Adrenal gland (tissue), 5 donors: ENCODE data around the gene PKP3.

Experiments
- POLR2A ChIP-seq, 2 donors: fragments of 450-650 bp; IDR thresholded peaks; one replicate each; pipeline ENCODE4 v1.6.1; 2017; ENCODE audit warnings: antibody characterized with exemption in 2 of 2, mild to moderate bottlenecking in 2 of 2, moderate library complexity in 1 of 2
- TF ChIP-seq, protein P1 (sequence below), 6 experiments: fragments of 450-650 bp in 4 of 6; fragments of 200-600 bp in 2 of 6; sonication (generic) in 1 of 6; IDR thresholded peaks; 1 replicate in 5 of 6; 2 replicates in 1 of 6; pipeline versions ENCODE4 v1.5.1 to v1.8.0; 2016 to 2021; ENCODE audit warnings: antibody characterized with exemption in 6 of 6, mild to moderate bottlenecking in 2 of 6, moderate library complexity in 1 of 6
- donor health status: DM: no; HTN: no; CAD: no.

GRCh38 chr11:364991-365725, 28.9 kb upstream of the PKP3 start:
- TF ChIP-seq, protein P1, sequence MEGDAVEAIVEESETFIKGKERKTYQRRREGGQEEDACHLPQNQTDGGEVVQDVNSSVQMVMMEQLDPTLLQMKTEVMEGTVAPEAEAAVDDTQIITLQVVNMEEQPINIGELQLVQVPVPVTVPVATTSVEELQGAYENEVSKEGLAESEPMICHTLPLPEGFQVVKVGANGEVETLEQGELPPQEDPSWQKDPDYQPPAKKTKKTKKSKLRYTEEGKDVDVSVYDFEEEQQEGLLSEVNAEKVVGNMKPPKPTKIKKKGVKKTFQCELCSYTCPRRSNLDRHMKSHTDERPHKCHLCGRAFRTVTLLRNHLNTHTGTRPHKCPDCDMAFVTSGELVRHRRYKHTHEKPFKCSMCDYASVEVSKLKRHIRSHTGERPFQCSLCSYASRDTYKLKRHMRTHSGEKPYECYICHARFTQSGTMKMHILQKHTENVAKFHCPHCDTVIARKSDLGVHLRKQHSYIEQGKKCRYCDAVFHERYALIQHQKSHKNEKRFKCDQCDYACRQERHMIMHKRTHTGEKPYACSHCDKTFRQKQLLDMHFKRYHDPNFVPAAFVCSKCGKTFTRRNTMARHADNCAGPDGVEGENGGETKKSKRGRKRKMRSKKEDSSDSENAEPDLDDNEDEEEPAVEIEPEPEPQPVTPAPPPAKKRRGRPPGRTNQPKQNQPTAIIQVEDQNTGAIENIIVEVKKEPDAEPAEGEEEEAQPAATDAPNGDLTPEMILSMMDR (IDR thresholded peaks at IDR 0.05), result no peak
- no peak for TF ChIP-seq POLR2A (IDR thresholded peaks at IDR 0.05)
